Panc1 (cell line): Measurements from ENCODE around the gene GJC2.

Experiments
- POLR2AphosphoS5 ChIP-seq: IDR thresholded peaks from 2 replicates; pipeline ENCODE4 v1.6.1; 2012; ENCODE audit warnings: mild to moderate bottlenecking, low read depth, low read length, moderate library complexity
- TF ChIP-seq, protein P1 (sequence below): fragments of 450-650 bp; IDR thresholded peaks from 2 replicates; pipeline ENCODE4 v1.5.1; 2017; ENCODE audit warnings: mild to moderate bottlenecking
- TF ChIP-seq, protein P2 (sequence below), 2 experiments: IDR thresholded peaks; 2 replicates each; pipeline ENCODE4 v1.6.1; 2011 to 2012; ENCODE audit warnings: low read depth in 2 of 2, control low read depth in 1 of 2, low read length in 1 of 2, mild to moderate bottlenecking in 1 of 2, moderate library complexity in 1 of 2; ENCODE audit not compliant: insufficient read depth in 1 of 2

DNA sequence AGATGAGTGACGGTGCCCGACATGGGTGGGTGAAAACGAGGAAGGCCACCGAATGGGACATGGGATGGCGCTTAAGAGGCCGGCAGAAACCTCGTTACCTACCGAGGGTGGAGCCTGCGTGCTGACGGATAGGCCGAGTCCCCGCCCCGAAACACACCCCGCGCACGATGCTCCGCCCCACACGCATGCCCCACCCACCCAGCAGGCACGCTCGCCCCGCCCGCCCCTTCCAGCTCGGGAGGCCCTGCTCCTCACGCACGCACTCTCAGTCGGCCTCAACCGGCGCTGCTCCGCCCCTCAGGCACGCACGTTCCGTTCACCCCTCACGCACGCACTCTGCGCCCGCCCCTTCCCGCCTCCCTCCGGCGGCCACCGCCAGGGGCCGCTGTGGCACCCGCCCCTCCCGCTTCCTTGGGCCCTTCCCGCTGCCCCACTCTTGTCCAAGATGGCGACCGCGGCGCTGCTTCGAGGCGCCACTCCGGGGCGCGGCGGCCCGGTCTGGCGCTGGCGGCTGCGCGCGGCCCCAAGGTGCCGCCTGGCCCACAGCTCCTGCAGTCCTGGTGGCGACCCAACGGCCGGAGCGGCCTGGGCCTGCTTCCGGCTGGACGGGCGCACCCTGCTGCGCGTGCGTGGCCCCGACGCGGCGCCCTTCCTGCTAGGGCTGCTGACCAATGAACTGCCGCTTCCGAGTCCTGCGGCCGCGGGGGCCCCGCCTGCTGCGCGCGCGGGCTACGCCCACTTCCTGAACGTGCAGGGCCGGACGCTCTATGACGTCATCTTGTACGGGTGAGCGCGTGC is 15.8 kb downstream of the GJC2 start, which contains the start of gene IBA57:
- TF ChIP-seq, protein P1, sequence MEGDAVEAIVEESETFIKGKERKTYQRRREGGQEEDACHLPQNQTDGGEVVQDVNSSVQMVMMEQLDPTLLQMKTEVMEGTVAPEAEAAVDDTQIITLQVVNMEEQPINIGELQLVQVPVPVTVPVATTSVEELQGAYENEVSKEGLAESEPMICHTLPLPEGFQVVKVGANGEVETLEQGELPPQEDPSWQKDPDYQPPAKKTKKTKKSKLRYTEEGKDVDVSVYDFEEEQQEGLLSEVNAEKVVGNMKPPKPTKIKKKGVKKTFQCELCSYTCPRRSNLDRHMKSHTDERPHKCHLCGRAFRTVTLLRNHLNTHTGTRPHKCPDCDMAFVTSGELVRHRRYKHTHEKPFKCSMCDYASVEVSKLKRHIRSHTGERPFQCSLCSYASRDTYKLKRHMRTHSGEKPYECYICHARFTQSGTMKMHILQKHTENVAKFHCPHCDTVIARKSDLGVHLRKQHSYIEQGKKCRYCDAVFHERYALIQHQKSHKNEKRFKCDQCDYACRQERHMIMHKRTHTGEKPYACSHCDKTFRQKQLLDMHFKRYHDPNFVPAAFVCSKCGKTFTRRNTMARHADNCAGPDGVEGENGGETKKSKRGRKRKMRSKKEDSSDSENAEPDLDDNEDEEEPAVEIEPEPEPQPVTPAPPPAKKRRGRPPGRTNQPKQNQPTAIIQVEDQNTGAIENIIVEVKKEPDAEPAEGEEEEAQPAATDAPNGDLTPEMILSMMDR: peak; percentile 98
- peak; percentile 89 for TF ChIP-seq POLR2AphosphoS5
- TF ChIP-seq, protein P2, sequence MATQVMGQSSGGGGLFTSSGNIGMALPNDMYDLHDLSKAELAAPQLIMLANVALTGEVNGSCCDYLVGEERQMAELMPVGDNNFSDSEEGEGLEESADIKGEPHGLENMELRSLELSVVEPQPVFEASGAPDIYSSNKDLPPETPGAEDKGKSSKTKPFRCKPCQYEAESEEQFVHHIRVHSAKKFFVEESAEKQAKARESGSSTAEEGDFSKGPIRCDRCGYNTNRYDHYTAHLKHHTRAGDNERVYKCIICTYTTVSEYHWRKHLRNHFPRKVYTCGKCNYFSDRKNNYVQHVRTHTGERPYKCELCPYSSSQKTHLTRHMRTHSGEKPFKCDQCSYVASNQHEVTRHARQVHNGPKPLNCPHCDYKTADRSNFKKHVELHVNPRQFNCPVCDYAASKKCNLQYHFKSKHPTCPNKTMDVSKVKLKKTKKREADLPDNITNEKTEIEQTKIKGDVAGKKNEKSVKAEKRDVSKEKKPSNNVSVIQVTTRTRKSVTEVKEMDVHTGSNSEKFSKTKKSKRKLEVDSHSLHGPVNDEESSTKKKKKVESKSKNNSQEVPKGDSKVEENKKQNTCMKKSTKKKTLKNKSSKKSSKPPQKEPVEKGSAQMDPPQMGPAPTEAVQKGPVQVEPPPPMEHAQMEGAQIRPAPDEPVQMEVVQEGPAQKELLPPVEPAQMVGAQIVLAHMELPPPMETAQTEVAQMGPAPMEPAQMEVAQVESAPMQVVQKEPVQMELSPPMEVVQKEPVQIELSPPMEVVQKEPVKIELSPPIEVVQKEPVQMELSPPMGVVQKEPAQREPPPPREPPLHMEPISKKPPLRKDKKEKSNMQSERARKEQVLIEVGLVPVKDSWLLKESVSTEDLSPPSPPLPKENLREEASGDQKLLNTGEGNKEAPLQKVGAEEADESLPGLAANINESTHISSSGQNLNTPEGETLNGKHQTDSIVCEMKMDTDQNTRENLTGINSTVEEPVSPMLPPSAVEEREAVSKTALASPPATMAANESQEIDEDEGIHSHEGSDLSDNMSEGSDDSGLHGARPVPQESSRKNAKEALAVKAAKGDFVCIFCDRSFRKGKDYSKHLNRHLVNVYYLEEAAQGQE (IDR thresholded peaks at IDR 0.05; ENCODE audit: insufficient read depth in 1 of 2, low read depth in 2 of 2, low read length in 1 of 2): no peak
